ENCODE data around the gene CRB1.

- TF ChIP-seq CTCF (IDR thresholded peaks at IDR 0.05; ENCODE audit: poor library complexity, severe bottlenecking) (no peak), TAF1 (IDR thresholded peaks at IDR 0.05; ENCODE audit: low read depth) (no peak), SMC3 (conservative IDR thresholded peaks at IDR 0.05; ENCODE audit: poor library complexity) (no peak), POLR2AphosphoS5 (IDR thresholded peaks at IDR 0.05) (no peak)
Observed at GRCh38 chr1:197393105-197393504, 125.1 kb downstream of the CRB1 start.

All from neural cell (in vitro differentiated cells).